IPS-NIHi11 (cell line): Measurements from ENCODE around the gene TMEM88.

Experiments used
- DNase-seq: peaks from one replicate; pipeline ENCODE4 v3.0.0; 2012; ENCODE audit warnings: mixed read lengths, low spot score

Gene TMEM88

GRCh38 chr17:7885367-7886226 lies 30.7 kb downstream of the TMEM88 start:
- peak; percentile 81 for DNase-seq

GRCh38 chr17:7886227-7887037 lies 31.6 kb downstream of the TMEM88 start:
- DNase-seq: peak; percentile 54

- DNase-seq: no peak
Observed at GRCh38 chr17:7887038-7887481, 32.2 kb downstream of the TMEM88 start.

- DNase-seq: peak; percentile 89
Observed at GRCh38 chr17:7887482-7888183, 32.8 kb downstream of the TMEM88 start.

GRCh38 chr17:7888184-7888920 lies 33.5 kb downstream of the TMEM88 start, which contains the start of gene CHD3:
Gene CHD3, plus strand, starts transcription at chr17:7888789. Its CDS starts 212 bp downstream, at chr17:7889001.
- no peak for DNase-seq

- DNase-seq: peak; percentile 76
Observed at GRCh38 chr17:7889166-7889955, 34.5 kb downstream of the TMEM88 start.

- DNase-seq: no peak
Observed at GRCh38 chr17:7893187-7893880, 38.5 kb downstream of the TMEM88 start.

GRCh38 chr17:7894226-7894625 lies 39.4 kb downstream of the TMEM88 start:
- no peak for DNase-seq

GRCh38 chr17:7894866-7895265 lies 40.0 kb downstream of the TMEM88 start:
- no peak for DNase-seq

- DNase-seq: no peak
Observed at GRCh38 chr17:7897090-7897489, 42.2 kb downstream of the TMEM88 start.

- DNase-seq: no peak
Observed at GRCh38 chr17:7897773-7898172, 42.9 kb downstream of the TMEM88 start.

GRCh38 chr17:7903154-7904103 lies 48.6 kb downstream of the TMEM88 start:
- DNase-seq: no peak
